ENCODE results near the gene SCN5A. TPM values are rescaled to one million over a fixed set of nuclear protein-coding genes. Genes with fewer than 3 reads are reported as not detected.

Gene SCN5A
- total and polyA plus RNA-seq, 2 of the 8 experiments (the other 6 are each of a cell fraction or from before 2014, with no cell fraction given) = 4.8 to 11.4 TPM

- no peak overlapping the region for H3K18ac ChIP-seq (ENCODE audit: extremely low read depth, low read length)
- CTCF ChIA-PET (ENCODE audit: partially characterized antibody) = interaction anchor here (0.7 to 30.9 kb wide), 4 partner anchors 24 to 92 kb away, joined by 4 to 538 read pairs (median 4); partner anchors contain the start of gene SCN5A
- FAIRE-seq = no peak
Measured at GRCh38 chr3:38613426-38613825, 36.1 kb downstream of the SCN5A start.

More at GRCh38 chr3:38613426-38613825, 36.1 kb downstream of the SCN5A start:
- H3K27ac ChIP-seq (ENCODE audit: low read depth, low read length) = no peak overlapping the region
- no peak overlapping the region for H2BK120ac ChIP-seq (replicated peaks; ENCODE audit: low read depth, low read length)
- no peaks in the 10 kb centered on the region for H3K9me3 ChIP-seq (ENCODE audit: insufficient read depth in 2 of 2, low read depth in 1 of 2, low read length in 1 of 2)
- no peak overlapping the region for H3K23ac ChIP-seq (ENCODE audit: insufficient read length)
- no peaks in the 10 kb centered on the region for H3K79me1 ChIP-seq (ENCODE audit: low read depth, low read length)
- H3K4ac ChIP-seq (replicated peaks; ENCODE audit: insufficient read length, low read depth, low read length) = no peak overlapping the region
- no peak overlapping the region for H4K91ac ChIP-seq (replicated peaks; ENCODE audit: insufficient read length, low read length)
- H3K23me2 ChIP-seq (ENCODE audit: low read depth, low read length) = no peaks in the 10 kb centered on the region
- H3K9ac ChIP-seq (replicated peaks in 1 of 4; ENCODE audit: extremely low read depth in 1 of 4, low read depth in 3 of 4, low read length in 3 of 4) = no peak overlapping the region
- no peaks in the 10 kb centered on the region for H3K79me2 ChIP-seq (ENCODE audit: control insufficient read depth in 1 of 2, insufficient read depth in 2 of 2, low read length in 2 of 2)
- H3K4me2 ChIP-seq (ENCODE audit: insufficient read depth in 1 of 2, low read depth in 2 of 2, low read length in 2 of 2) = no peak overlapping the region
- H2AFZ ChIP-seq (ENCODE audit: low read length) = no peak overlapping the region
- no peaks in the 10 kb centered on the region for H4K20me1 ChIP-seq (replicated peaks in 1 of 2; ENCODE audit: control insufficient read depth in 1 of 2, insufficient read depth in 2 of 2, low read length in 2 of 2)
- H2AK5ac ChIP-seq (ENCODE audit: low read depth, low read length) = no peak overlapping the region
- no peak overlapping the region for H2BK12ac ChIP-seq (ENCODE audit: low read depth, low read length)
- no peak overlapping the region for H2BK20ac ChIP-seq (ENCODE audit: low read length)
- POLR2A ChIA-PET (ENCODE audit: partially characterized antibody) = interaction anchor here (0.6 kb wide), 1 partner anchor 242 kb away, joined by 3 read pairs; no protein-coding TSS in a partner anchor
- no peak overlapping the region for H3K14ac ChIP-seq (ENCODE audit: insufficient read length)
- H3K27me3 ChIP-seq (replicated peaks in 1 of 4; ENCODE audit: control insufficient read depth in 3 of 4, extremely low read depth in 1 of 4, insufficient read depth in 3 of 4, low read length in 3 of 4) = no peaks in the 10 kb centered on the region
- H2BK5ac ChIP-seq (ENCODE audit: low read depth, low read length) = no peak overlapping the region
- no peak overlapping the region for H2BK15ac ChIP-seq (ENCODE audit: low read length)
- no peak overlapping the region for H4K8ac ChIP-seq (ENCODE audit: extremely low read depth, insufficient read depth, low read length)
- no peak for DNase-seq (ENCODE audit: low read depth in 1 of 2, low spot score in 2 of 2)
- WGBS, 2 experiments (ENCODE audit: extremely low coverage in 1 of 2, insufficient coverage in 1 of 2, insufficient read length in 1 of 2, insufficient replicate concordance in 2 of 2, low coverage in 1 of 2, low lambda C conversion rate in 2 of 2, missing lambda C conversion rate in 1 of 2) = 99% methylated on average over 5 of the region's 5 CpGs; no CpG with 5 or more reads in 1 of the 2 experiments
- no peaks in the 10 kb centered on the region for H3K36me3 ChIP-seq (ENCODE audit: control insufficient read depth in 2 of 4, insufficient read depth in 4 of 4, low read length in 3 of 4)
- H4K5ac ChIP-seq (ENCODE audit: insufficient read length, low read depth, low read length) = no peak overlapping the region
- TF ChIP-seq CHD1 (IDR thresholded peaks at IDR 0.05; ENCODE audit: low read depth, low read length) (no peak), SIRT6 (IDR thresholded peaks at IDR 0.05; ENCODE audit: low read length) (no peak), BRCA1 (IDR thresholded peaks at IDR 0.05; ENCODE audit: low read depth, low read length) (no peak), SP4 (IDR thresholded peaks at IDR 0.05; ENCODE audit: low read length) (no peak), POLR2AphosphoS5 (IDR thresholded peaks at IDR 0.05; ENCODE audit: low read depth, low read length) (no peak)
- H3K4me1 ChIP-seq (replicated peaks in 1 of 4; ENCODE audit: control insufficient read depth in 3 of 4, insufficient read depth in 4 of 4, low read length in 3 of 4) = peaks cover 5 to 9% (median 5%) of the 10 kb centered on the region in 4 experiments
- no peak overlapping the region for H3K4me3 ChIP-seq (ENCODE audit: extremely low read depth in 1 of 4, insufficient read depth in 2 of 4, low read depth in 3 of 4, low read length in 4 of 4)
- H3K56ac ChIP-seq (replicated peaks; ENCODE audit: insufficient read length, low read depth, low read length) = no peak overlapping the region
